CD4-positive, alpha-beta T cell (primary cell): ENCODE measurements around the gene RAB6A. TPM values are rescaled to one million over a fixed set of nuclear protein-coding genes. Genes with fewer than 3 reads are reported as not detected.

Source experiments
- ATAC-seq: fragments of 200-7000 bp; cut with Tn5 transposase; one replicate; pipeline ENCODE4 v1.10.0; 2022; ENCODE audit warnings: mild to moderate bottlenecking; ENCODE audit not compliant: poor library complexity
- CTCF ChIA-PET: fragments of 350-600 bp; sonication (Branson Sonifier 250); formaldehyde crosslinking; loops from one replicate; lab custom pipeline; 2021; ENCODE audit warnings: antibody characterized with exemption, inconsistent platforms; lab: Charles Lee
- POLR2A ChIA-PET: fragments of 350-600 bp; sonication (Branson Sonifier 250); formaldehyde crosslinking; loops from one replicate; lab custom pipeline; 2021; ENCODE audit warnings: antibody characterized with exemption, inconsistent platforms; lab: Charles Lee
- DNase-seq, 14 experiments: peaks; one replicate each; pipeline ENCODE4 v3.0.0-alpha.2; 2013 to 2020; ENCODE audit warnings: mixed read lengths in 2 of 14
- H3K27ac ChIP-seq, 2 donors: one replicate each; pipeline versions ENCODE4 v1.5.1 to v1.7.0; 2013; ENCODE audit warnings: low read length in 2 of 2, low read depth in 1 of 2, mild to moderate bottlenecking in 1 of 2
- H3K27me3 ChIP-seq, 2 experiments: 1 replicate in 1 of 2; 2 replicates in 1 of 2; pipeline versions ENCODE4 v1.6.1 to v1.7.0; 2013; ENCODE audit warnings: low read length in 2 of 2, control low read depth in 1 of 2, mild to moderate bottlenecking in 1 of 2, moderate library complexity in 1 of 2; ENCODE audit not compliant: insufficient read depth in 2 of 2, control insufficient read depth in 1 of 2
- H3K36me3 ChIP-seq: one replicate; pipeline ENCODE4 v1.6.1; 2013; ENCODE audit warnings: low read length, control low read depth; ENCODE audit not compliant: insufficient read depth
- H3K4me1 ChIP-seq: one replicate; pipeline ENCODE4 v1.6.1; 2013; ENCODE audit warnings: low read length, control low read depth; ENCODE audit not compliant: insufficient read depth
- H3K4me3 ChIP-seq: one replicate; pipeline ENCODE4 v1.5.1; 2013; ENCODE audit warnings: mild to moderate bottlenecking, low read length, moderate library complexity
- H3K9me3 ChIP-seq, 2 experiments: 1 replicate in 1 of 2; 2 replicates in 1 of 2; pipeline versions ENCODE4 v1.6.1 to v1.7.0; 2013; ENCODE audit warnings: low read length in 2 of 2, mild to moderate bottlenecking in 2 of 2, control low read depth in 1 of 2, moderate library complexity in 1 of 2; ENCODE audit not compliant: control insufficient read depth in 1 of 2, insufficient read depth in 1 of 2
- H3K27ac Mint-ChIP-seq: one replicate; pipeline ENCODE4 v1.8.0; 2020; ENCODE audit warnings: mixed read lengths
- H3K27me3 Mint-ChIP-seq: one replicate; pipeline ENCODE4 v1.8.0; 2021; ENCODE audit warnings: mixed read lengths
- H3K36me3 Mint-ChIP-seq: one replicate; pipeline ENCODE4 v1.8.0; 2021; ENCODE audit warnings: low read depth, mixed read lengths
- H3K4me1 Mint-ChIP-seq: one replicate; pipeline ENCODE4 v1.8.0; 2021; ENCODE audit warnings: low read depth, mixed read lengths
- H3K4me3 Mint-ChIP-seq: one replicate; pipeline ENCODE4 v1.8.0; 2020; ENCODE audit warnings: mild to moderate bottlenecking, mixed read lengths
- H3K9me3 Mint-ChIP-seq: one replicate; pipeline ENCODE4 v1.8.0; 2020; ENCODE audit warnings: mixed read lengths
- intact Hi-C, 2 experiments: fragments of 100-400 bp; cut with DNase I in 1 of 2; cut with micrococcal nuclease in 1 of 2; formaldehyde crosslinking; loops; one replicate each; pipeline versions ENCODE4 v1.15.1 to v1.9.0; 2023 to 2025; cut with DNase I, micrococcal nuclease
- total RNA-seq, 174 experiments: library from RNA in 2 of 174; stranded (reverse) in 2 of 174; gene quantifications; one replicate each; pipeline ENCODE4 v1.2.3 and lab custom pipeline; 2021 to 2026
- TF ChIP-seq, protein P1 (sequence below): fragments of 200-600 bp; IDR thresholded peaks from one replicate; pipeline ENCODE4 v1.8.0; 2022; ENCODE audit warnings: antibody characterized with exemption, mild to moderate bottlenecking

Gene RAB6A
- total RNA-seq, 2 experiments from 2014 or later = 42.6 to 49.3 TPM

DNA sequence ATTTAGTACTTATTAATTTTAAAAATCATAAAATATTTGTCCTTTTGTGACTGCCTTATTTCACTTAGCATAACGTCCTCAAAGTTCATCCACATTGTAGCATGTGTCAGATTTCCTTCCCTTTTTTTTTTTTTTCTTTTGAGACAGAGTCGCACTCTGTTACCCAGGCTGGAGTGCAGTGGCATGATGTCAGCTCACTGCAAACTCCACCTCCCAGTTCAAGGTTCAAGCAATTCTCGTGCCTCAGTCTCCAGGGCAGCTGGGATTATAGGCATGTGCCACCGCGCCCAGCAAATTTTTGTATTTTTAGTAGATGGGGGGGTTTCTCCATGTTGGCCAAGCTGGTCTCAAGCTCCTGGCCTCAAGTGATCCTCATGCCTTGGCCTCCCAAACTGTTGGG lies 10.6 kb downstream of the RAB6A start:
- H3K27ac ChIP-seq = no peak overlapping the region

GRCh38 chr11:73749118-73749517 lies 11.8 kb downstream of the RAB6A start:
- H3K27ac Mint-ChIP-seq = no peak overlapping the region
- POLR2A ChIA-PET = no interaction called here
- Histone ChIP-seq H3K36me3 (peaks cover 6% of the 10 kb centered on the region), H3K27me3 (no peaks in the 10 kb centered on the region), H3K9me3 (no peaks in the 10 kb centered on the region), H3K4me1 (peaks cover 20% of the 10 kb centered on the region), H3K27ac (no peak overlapping the region), H3K4me3 (no peak overlapping the region)
- CTCF ChIA-PET = no interaction called here
- no peak overlapping the region for H3K4me3 Mint-ChIP-seq
- intact Hi-C loops = no loop called here
- H3K9me3 Mint-ChIP-seq = no peaks in the 10 kb centered on the region
- DNase-seq (no peak), ATAC-seq (no peak)
- H3K36me3 Mint-ChIP-seq = peaks cover 16% of the 10 kb centered on the region
- no peaks in the 10 kb centered on the region for H3K27me3 Mint-ChIP-seq
- TF ChIP-seq, protein P1, sequence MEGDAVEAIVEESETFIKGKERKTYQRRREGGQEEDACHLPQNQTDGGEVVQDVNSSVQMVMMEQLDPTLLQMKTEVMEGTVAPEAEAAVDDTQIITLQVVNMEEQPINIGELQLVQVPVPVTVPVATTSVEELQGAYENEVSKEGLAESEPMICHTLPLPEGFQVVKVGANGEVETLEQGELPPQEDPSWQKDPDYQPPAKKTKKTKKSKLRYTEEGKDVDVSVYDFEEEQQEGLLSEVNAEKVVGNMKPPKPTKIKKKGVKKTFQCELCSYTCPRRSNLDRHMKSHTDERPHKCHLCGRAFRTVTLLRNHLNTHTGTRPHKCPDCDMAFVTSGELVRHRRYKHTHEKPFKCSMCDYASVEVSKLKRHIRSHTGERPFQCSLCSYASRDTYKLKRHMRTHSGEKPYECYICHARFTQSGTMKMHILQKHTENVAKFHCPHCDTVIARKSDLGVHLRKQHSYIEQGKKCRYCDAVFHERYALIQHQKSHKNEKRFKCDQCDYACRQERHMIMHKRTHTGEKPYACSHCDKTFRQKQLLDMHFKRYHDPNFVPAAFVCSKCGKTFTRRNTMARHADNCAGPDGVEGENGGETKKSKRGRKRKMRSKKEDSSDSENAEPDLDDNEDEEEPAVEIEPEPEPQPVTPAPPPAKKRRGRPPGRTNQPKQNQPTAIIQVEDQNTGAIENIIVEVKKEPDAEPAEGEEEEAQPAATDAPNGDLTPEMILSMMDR = no peak
- H3K4me1 Mint-ChIP-seq = peaks cover 55% of the 10 kb centered on the region

More for the DNA sequence above, 10.6 kb downstream of the RAB6A start:
- Mint-ChIP-seq H3K27ac (no peak overlapping the region), H3K4me3 (no peak overlapping the region), H3K27me3 (no peaks in the 10 kb centered on the region), H3K9me3 (no peaks in the 10 kb centered on the region), H3K4me1 (peaks cover 59% of the 10 kb centered on the region), H3K36me3 (peaks cover 16% of the 10 kb centered on the region)
- H3K9me3 ChIP-seq = no peaks in the 10 kb centered on the region
- H3K4me1 ChIP-seq = peaks cover 20% of the 10 kb centered on the region
- POLR2A ChIA-PET = no interaction called here
- no peaks in the 10 kb centered on the region for H3K27me3 ChIP-seq
- intact Hi-C loops = no loop called here
- TF ChIP-seq, protein P1 = no peak
- peaks cover 8% of the 10 kb centered on the region for H3K36me3 ChIP-seq
- no peak overlapping the region for H3K4me3 ChIP-seq
- ATAC-seq (no peak), DNase-seq (no peak)
- CTCF ChIA-PET = no interaction called here

DNA sequence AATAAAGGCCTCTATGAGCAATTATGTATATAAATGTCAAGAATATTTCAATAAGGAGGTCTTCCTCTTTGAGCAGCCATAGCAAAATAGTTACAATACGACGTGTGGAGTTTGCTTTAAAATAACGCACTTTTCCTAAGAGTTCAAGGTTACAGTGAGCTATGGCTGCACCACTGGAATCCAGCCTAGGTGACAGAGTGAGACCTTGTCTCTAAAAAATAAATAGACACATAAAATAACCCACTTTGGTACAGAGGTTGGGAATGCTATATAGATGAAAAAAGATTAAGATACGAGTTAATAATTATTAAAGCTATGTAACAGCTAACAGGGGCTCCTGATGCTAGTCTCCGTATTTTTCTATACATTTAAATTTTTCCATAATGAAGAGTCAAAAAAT lies 12.6 kb downstream of the RAB6A start:
- TF ChIP-seq, protein P1 = no peak
- no peak for DNase-seq
- Mint-ChIP-seq H3K27me3 (no peaks in the 10 kb centered on the region), H3K4me1 (peaks cover 55% of the 10 kb centered on the region), H3K4me3 (no peak overlapping the region), H3K36me3 (peaks cover 16% of the 10 kb centered on the region), H3K9me3 (no peaks in the 10 kb centered on the region), H3K27ac (no peak overlapping the region)
- Histone ChIP-seq H3K4me1 (peaks cover 20% of the 10 kb centered on the region), H3K9me3 (no peaks in the 10 kb centered on the region), H3K27ac (no peak overlapping the region), H3K4me3 (no peak overlapping the region), H3K27me3 (no peaks in the 10 kb centered on the region), H3K36me3 (peaks cover 3% of the 10 kb centered on the region)
- POLR2A ChIA-PET = interaction anchor here (0.8 kb wide), 1 partner anchor 12 kb away, joined by 3 read pairs; no protein-coding TSS in a partner anchor
- intact Hi-C loops = no loop called here
- CTCF ChIA-PET = no interaction called here
- no peak for ATAC-seq
